ENCODE data around the gene DNHD1.

DNHD1 gene

DNA sequence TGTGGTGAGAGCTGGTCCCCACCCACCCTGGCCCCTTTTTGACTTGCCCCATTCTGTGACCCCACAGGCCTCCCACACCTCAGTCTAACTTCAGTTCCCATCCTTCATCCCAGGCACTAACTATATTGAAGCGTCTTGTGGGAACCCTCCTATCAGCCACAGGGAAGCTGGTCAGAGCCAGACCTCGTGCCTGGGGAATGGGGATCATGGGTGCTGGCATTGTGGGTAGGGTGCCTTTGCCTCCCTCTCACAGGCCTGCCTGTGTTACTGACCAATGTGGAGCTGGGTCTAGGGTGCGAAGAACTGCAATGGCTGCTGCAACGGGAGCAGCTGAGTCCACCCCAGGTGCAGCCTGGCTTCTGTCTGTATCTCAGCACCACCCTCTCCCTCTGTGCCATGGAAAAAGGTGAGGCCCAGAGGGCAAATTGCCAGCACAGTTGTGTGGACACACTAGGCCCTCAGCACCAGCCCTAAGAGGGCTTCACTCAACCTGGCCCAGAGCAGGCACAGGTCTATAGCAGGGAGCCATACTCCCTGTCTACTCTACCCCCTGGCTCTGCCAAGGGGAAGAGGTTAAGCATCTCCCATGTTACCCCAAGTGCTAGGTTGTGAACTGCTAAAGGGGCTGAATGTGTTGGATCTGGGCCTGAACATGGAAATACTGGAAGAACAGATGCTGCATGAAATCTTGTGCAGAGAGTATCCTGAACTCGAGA is 69.1 kb downstream of the DNHD1 start:
- H3K27ac ChIP-seq = peak overlapping the region; percentile 93
- no peak for TF ChIP-seq ZFX (IDR thresholded peaks at IDR 0.05)
- TF ChIP-seq, protein P1, sequence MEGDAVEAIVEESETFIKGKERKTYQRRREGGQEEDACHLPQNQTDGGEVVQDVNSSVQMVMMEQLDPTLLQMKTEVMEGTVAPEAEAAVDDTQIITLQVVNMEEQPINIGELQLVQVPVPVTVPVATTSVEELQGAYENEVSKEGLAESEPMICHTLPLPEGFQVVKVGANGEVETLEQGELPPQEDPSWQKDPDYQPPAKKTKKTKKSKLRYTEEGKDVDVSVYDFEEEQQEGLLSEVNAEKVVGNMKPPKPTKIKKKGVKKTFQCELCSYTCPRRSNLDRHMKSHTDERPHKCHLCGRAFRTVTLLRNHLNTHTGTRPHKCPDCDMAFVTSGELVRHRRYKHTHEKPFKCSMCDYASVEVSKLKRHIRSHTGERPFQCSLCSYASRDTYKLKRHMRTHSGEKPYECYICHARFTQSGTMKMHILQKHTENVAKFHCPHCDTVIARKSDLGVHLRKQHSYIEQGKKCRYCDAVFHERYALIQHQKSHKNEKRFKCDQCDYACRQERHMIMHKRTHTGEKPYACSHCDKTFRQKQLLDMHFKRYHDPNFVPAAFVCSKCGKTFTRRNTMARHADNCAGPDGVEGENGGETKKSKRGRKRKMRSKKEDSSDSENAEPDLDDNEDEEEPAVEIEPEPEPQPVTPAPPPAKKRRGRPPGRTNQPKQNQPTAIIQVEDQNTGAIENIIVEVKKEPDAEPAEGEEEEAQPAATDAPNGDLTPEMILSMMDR (conservative IDR thresholded peaks at IDR 0.05) = no peak

DNA sequence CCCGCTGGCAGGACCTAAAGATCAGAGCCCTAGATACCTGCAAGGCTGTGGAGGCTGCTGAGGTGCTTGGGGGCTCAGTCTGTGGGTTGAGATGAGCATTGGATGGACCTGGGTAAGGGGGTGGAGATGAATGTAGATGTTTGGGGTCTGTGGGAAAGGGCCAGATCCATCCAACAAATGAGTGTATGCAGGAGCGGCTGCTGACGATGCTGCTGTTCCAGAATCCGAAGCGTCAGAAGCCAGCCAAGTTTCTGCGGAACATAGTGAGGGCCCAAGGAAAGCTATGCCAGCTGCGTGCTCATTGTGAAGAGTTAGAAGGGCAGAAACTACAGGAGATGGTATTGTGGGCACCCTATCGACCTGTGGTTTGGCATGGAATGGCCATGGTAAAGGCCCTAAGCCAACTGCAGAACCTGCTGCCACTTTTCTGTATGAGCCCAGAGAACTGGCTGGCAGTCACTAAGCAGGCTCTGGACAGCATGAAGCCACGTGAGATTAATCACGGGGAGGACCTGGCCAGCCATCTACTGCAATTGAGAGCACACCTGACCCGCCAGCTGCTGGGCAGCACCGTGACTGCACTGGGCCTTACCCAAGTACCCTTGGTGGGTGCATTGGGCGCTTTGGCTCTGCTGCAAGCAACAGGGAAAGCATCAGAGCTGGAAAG is 69.8 kb downstream of the DNHD1 start:
- peak overlapping the region; percentile 93 for H3K27ac ChIP-seq
- no peak for TF ChIP-seq ZFX (IDR thresholded peaks at IDR 0.05)

DNA sequence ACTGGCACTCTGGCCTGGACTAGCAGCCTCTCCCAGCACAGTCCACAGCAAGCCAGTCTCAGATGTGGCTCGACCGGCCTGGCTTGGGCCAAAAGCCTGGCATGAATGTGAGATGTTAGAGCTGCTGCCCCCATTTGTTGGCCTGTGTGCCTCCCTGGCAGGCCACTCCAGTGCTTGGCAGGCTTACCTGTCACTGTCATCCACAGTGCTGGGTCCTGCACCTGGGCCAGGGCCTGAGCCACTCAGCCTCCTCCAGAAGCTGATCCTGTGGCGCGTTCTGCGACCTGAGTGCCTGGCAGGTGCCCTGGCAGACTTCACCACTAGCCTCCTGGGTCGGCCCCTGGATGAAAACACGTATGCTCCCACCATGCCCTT is 70.3 kb downstream of the DNHD1 start:
- peak overlapping the region; percentile 93 for H3K27ac ChIP-seq
- TF ChIP-seq, protein P1 (conservative IDR thresholded peaks at IDR 0.05) = no peak
- peak; percentile 40; the same call in 1 of the 2 replicates for TF ChIP-seq ZFX (IDR thresholded peaks at IDR 0.05)

DNA sequence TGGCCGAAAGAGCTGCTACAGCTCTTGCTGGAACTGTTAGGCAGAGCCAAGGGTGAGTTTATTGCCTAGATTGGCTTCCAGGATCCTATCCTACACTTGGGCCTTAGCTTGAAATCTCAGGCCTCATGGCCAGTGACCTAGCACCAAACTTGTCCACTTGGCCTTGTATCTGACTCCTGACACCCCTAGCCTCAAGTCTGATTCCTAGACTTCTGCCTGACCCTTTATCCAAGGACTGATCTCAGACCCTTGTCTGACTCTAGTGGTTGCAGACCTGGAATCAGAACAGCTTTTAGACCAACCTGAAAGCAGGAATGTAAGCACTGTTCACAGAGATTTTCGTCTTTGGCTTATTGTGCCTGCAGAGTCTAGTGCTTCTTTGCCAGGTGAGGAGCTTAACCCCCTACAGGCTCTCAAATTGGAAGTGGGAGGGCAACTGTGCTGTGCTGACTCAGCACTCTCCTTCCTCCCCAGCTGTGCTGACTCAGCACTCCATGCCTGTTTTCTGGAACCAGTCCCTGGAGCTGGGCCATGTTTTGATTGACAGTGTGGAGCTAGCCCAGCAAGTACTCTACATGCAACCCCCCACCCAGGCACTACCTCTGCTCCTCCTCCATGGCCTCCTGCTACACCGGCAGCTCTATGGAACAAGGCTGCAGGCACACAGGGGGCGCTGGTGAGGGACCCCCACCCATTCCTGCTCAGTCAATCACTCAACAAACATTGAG is 71.3 kb downstream of the DNHD1 start:
- peak overlapping the region; percentile 93 for H3K27ac ChIP-seq
- no peak for TF ChIP-seq ZFX (IDR thresholded peaks at IDR 0.05)
- TF ChIP-seq, protein P1 (conservative IDR thresholded peaks at IDR 0.05) = peak; percentile 47; the same call in 1 of the 2 replicates

DNA sequence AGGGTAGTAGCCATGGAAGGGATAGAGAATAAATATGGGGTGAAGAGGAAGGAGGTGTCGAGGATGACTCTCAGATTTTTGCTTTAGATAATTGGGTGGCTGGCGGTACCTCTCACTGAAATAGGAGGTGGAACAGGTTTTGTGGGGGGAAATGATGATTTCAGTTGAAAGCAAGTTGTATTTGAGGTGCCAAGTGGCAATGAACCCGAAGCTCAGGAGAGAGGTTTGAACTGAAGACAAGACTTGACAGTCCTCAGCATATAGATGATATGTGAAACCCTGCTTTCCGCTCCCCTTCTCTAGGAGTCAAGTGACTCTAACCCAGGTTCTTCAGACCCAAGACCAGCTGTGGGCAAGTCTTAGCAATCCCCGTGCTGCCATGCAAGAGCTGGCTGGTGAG is 72.6 kb downstream of the DNHD1 start:
- peak overlapping the region; percentile 93 for H3K27ac ChIP-seq
- TF ChIP-seq ZFX (IDR thresholded peaks at IDR 0.05) = no peak
- TF ChIP-seq, protein P1 (conservative IDR thresholded peaks at IDR 0.05) = no peak

DNA sequence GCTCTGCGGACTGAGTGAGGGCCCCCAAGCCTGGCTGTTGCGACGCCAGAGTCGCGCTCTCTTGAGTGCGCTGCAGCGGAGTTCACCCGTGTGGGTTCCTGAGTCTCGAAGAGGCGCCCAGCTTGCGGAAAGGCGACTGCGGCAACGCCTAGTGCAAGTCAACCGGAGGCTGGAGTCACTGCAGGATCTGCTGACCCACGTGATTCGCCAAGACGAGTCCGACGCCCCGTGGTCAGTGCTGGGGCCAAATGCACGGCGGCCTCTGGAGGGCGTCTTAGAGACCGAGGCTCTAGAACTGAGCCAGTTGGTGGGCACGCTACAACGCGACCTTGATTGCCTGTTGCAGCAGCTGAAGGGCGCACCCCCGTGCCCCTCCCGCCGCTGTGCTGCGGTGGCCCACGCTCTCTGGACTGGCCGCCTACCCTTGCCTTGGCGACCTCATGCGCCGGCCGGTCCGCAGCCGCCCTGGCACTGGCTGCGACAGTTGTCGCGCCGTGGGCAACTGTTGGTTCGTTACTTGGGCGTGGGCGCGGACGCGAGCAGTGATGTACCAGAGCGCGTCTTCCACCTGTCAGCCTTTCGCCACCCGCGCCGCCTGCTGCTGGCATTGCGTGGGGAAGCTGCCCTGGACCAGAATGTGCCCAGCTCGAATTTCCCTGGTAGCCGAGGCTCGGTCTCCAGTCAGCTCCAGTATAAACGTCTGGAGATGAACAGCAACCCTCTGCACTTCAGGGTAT is 73.8 kb downstream of the DNHD1 start:
- TF ChIP-seq, protein P1 (conservative IDR thresholded peaks at IDR 0.05) = no peak
- no peak for TF ChIP-seq ZFX (IDR thresholded peaks at IDR 0.05)
- H3K27ac ChIP-seq = no peak overlapping the region; the same call in 1 of the 2 replicates

DNA sequence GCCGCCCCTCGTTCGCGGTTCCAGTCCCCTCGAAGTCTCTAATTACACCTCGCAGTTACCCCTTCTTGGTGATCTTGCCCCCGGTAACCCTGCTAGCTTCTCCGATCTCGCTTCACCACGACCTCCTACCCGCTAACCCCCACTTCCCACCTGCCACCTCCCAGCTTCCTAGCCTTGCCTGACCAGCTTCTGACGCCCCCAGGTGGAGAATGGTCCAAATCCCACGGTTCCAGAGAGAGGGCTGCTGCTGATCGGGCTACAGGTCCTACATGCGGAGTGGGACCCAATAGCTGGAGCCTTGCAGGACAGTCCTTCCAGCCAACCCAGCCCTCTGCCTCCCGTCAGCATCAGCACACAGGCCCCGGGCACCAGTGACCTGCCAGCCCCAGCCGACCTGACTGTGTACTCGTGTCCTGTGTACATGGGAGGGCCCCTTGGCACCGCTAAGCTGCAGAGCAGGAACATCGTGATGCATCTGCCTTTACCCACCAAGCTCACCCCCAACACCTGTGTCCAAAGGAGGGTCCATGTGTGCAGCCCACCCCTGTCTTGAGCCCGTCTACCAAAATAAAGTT is 74.4 kb downstream of the DNHD1 start:
- no peak overlapping the region for H3K27ac ChIP-seq
- TF ChIP-seq, protein P1 (conservative IDR thresholded peaks at IDR 0.05) = no peak
- no peak for TF ChIP-seq ZFX (IDR thresholded peaks at IDR 0.05)
